Vagina (tissue), 2 donors: ENCODE data around the gene OR2A2. TPM values are rescaled to one million over a fixed set of nuclear protein-coding genes. Genes with fewer than 3 reads are reported as not detected.

Experiments
- DNase-seq, 2 donors: peaks; one replicate each; pipeline ENCODE4 v3.0.0-alpha.2; 2017; ENCODE audit errors: extremely low spot score in 2 of 2
- H3K27ac ChIP-seq: fragments of 200-600 bp; sonication (generic); one replicate; pipeline ENCODE4 v1.5.1; 2019
- H3K27me3 ChIP-seq: fragments of 200-600 bp; sonication (generic); one replicate; pipeline ENCODE4 v1.5.1; 2019
- H3K36me3 ChIP-seq, 2 donors: fragments of 200-600 bp; sonication (generic); one replicate each; pipeline ENCODE4 v1.5.1; 2017 to 2019
- H3K4me1 ChIP-seq: fragments of 200-600 bp; sonication (generic); one replicate; pipeline ENCODE4 v1.5.1; 2019
- H3K4me3 ChIP-seq, 2 donors: fragments of 200-600 bp; sonication (generic); 1 replicate in 1 of 2; 2 replicates in 1 of 2; pipeline ENCODE4 v1.5.1; 2016 to 2019
- H3K9me3 ChIP-seq: fragments of 200-600 bp; sonication (generic); one replicate; pipeline ENCODE4 v1.5.1; 2019
- POLR2A ChIP-seq, 2 donors: fragments of 450-650 bp; IDR thresholded peaks; one replicate each; pipeline ENCODE4 v1.6.1; 2017; ENCODE audit warnings: antibody characterized with exemption in 2 of 2, mild to moderate bottlenecking in 2 of 2, moderate library complexity in 2 of 2
- POLR2AphosphoS5 ChIP-seq, 2 donors: sonication (generic); formaldehyde crosslinking; IDR thresholded peaks; one replicate each; pipeline ENCODE4 v1.9.0; 2017; ENCODE audit warnings: antibody characterized with exemption in 2 of 2, mild to moderate bottlenecking in 2 of 2, low read depth in 1 of 2; ENCODE audit not compliant: insufficient read depth in 1 of 2
- intact Hi-C: fragments of 100-400 bp; cut with DNase I; formaldehyde crosslinking; loops from one replicate; pipeline ENCODE4 v1.15.1; 2023
- total RNA-seq: library from RNA; depleted of rRNA; stranded (reverse); fragments of >200 nt; gene quantifications from one replicate; pipeline ENCODE4 v1.2.3, GENCODE V29; 2016
- TF ChIP-seq, protein P1 (sequence below), 3 experiments: fragments of 450-650 bp in 2 of 3; fragments of 200-600 bp in 1 of 3; sonication (generic) in 1 of 3; IDR thresholded peaks; one replicate each; pipeline ENCODE4 v1.5.1; 2017 to 2019; ENCODE audit warnings: antibody characterized with exemption in 3 of 3, mild to moderate bottlenecking in 2 of 3, moderate library complexity in 2 of 3

The OR2A2 gene
- total RNA-seq, 1 donor from 2014 or later = not detected

DNA sequence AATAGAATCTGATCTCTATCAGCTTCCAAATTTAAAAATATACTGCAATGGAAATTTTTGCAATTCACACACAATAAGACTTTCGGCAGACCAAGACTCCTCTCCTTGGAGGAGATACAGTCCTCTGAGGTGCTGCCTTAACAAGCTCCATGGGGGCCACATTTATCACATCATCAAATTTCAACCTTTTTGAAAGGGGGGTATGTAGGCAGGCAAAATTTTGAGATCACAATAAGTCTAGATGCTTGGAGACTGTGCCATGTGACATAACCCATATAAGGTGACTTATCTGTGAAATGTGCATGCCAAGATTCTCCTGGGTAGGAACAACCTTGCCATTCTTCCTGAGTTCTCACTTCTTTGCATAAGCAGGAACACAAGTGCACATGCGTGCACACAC is 23.4 kb upstream of the OR2A2 start, which contains the start of gene OR2A12:
OR2A12 (plus strand) TSS at position 301 of the 400 bp plus-strand sequence. CDS start 8,830 bp downstream, outside the sequence.
- no peak for DNase-seq
- Histone ChIP-seq H3K4me1 (no peaks in the 10 kb centered on the region), H3K27ac (no peak within 1 kb of the TSS), H3K4me3 (no peak within 1 kb of the TSS), H3K36me3 (no peaks in the 10 kb centered on the region), H3K27me3 (no peaks in the 10 kb centered on the region), H3K9me3 (no peaks in the 10 kb centered on the region)
- TF ChIP-seq, protein P1, sequence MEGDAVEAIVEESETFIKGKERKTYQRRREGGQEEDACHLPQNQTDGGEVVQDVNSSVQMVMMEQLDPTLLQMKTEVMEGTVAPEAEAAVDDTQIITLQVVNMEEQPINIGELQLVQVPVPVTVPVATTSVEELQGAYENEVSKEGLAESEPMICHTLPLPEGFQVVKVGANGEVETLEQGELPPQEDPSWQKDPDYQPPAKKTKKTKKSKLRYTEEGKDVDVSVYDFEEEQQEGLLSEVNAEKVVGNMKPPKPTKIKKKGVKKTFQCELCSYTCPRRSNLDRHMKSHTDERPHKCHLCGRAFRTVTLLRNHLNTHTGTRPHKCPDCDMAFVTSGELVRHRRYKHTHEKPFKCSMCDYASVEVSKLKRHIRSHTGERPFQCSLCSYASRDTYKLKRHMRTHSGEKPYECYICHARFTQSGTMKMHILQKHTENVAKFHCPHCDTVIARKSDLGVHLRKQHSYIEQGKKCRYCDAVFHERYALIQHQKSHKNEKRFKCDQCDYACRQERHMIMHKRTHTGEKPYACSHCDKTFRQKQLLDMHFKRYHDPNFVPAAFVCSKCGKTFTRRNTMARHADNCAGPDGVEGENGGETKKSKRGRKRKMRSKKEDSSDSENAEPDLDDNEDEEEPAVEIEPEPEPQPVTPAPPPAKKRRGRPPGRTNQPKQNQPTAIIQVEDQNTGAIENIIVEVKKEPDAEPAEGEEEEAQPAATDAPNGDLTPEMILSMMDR (IDR thresholded peaks at IDR 0.05) = no peak
- TF ChIP-seq POLR2AphosphoS5 (IDR thresholded peaks at IDR 0.05; ENCODE audit: insufficient read depth in 1 of 2, low read depth in 1 of 2) = no peak
- TF ChIP-seq POLR2A (IDR thresholded peaks at IDR 0.05) = no peak
- intact Hi-C loops = no loop called here

DNA sequence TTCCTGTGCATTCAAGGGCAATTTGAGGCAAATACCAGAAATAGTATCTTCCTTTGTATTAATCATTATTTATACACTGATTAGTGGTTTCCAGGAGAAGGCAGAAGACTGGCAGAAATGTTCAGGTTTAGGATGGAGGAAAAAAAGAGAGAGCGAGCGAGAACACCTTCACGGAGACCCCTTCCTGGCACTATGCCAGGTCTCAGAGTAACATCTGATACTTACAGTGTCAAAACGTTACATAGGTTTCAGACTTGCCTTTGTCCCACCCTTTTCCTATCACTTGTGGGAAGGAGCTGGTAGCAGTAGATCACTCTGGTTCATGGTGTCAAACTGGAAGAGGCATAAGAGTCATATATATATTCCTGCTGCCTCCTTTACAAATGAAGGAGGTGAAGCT is 22.7 kb upstream of the OR2A2 start:
- Histone ChIP-seq H3K27me3 (no peaks in the 10 kb centered on the region), H3K36me3 (no peaks in the 10 kb centered on the region), H3K9me3 (no peaks in the 10 kb centered on the region), H3K27ac (no peak overlapping the region), H3K4me1 (no peaks in the 10 kb centered on the region), H3K4me3 (no peak overlapping the region)
- intact Hi-C loops = no loop called here
- no peak for TF ChIP-seq POLR2A (IDR thresholded peaks at IDR 0.05)
- TF ChIP-seq, protein P1 (IDR thresholded peaks at IDR 0.05) = no peak
- TF ChIP-seq POLR2AphosphoS5 (IDR thresholded peaks at IDR 0.05; ENCODE audit: insufficient read depth in 1 of 2, low read depth in 1 of 2) = no peak
- no peak for DNase-seq

DNA sequence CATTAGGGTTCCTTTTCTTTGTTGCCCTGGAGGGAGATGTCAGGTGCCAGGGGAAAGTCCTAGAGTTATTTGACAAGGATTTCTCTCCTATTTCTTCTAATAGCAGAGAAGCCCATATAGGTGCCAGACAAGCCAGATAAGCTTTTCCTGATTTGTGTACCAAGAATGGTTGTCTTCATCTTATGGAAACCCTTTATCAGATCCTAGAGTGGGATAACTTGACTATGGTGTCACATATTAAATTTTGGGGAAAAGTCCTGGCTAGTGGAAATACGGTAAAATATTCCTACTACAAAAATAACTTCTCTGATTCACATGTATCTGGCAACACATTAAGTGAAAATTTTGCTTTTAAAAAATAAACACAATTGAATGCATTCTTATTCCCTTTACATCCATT is 22.2 kb upstream of the OR2A2 start:
- intact Hi-C loops = no loop called here

DNA sequence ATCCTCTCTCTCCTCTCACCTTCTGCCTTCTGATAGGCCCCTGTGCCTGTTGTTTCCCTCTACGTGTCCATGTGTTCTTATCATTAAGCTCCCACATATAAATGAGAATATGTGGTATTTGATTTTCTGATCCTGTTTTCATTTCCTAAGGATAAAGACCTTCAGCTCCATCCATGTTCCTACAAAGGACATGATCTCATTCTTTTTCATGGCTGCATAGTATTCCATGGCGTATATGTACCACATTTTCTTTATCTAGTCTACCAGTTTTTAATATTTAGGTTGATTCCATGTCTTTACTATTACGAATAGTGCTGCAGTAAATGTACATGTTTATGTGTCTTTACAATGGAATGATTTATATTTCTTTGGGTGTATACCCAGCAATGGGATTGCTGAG is 18.7 kb upstream of the OR2A2 start:
- TF ChIP-seq POLR2AphosphoS5 (IDR thresholded peaks at IDR 0.05; ENCODE audit: insufficient read depth in 1 of 2, low read depth in 1 of 2) = no peak
- TF ChIP-seq, protein P1 (IDR thresholded peaks at IDR 0.05) = no peak
- no peak for TF ChIP-seq POLR2A (IDR thresholded peaks at IDR 0.05)

More for the DNA sequence above, 22.2 kb upstream of the OR2A2 start:
- no peak overlapping the region for H3K4me3 ChIP-seq
- H3K36me3 ChIP-seq = no peaks in the 10 kb centered on the region
- H3K27me3 ChIP-seq = no peaks in the 10 kb centered on the region
- no peaks in the 10 kb centered on the region for H3K4me1 ChIP-seq
- H3K27ac ChIP-seq = no peak overlapping the region
- TF ChIP-seq POLR2A (IDR thresholded peaks at IDR 0.05) (no peak), POLR2AphosphoS5 (IDR thresholded peaks at IDR 0.05; ENCODE audit: insufficient read depth in 1 of 2, low read depth in 1 of 2) (no peak)
- TF ChIP-seq, protein P1 (IDR thresholded peaks at IDR 0.05) = no peak
- no peak for DNase-seq
- H3K9me3 ChIP-seq = no peaks in the 10 kb centered on the region

DNA sequence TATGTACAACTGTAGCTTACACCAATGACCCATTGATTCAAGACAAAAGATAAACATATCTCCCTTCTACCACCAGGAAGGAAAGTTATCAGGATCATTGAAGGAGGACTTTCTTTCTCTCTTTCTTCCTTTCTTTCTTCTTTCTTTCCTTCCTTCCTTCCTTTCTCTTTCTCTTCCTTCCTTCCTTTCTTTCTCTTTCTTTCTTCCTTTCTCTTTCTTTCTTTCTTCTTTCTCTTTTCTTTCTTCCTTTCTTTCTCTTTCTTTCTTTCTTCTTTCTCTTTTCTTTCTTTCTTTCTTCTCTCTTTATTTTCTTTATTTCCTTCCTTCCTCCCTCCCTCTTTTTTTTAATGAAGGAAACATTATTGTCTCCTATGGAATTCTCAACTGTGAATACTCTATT is 10.6 kb upstream of the OR2A2 start:
- Histone ChIP-seq H3K9me3 (no peaks in the 10 kb centered on the region), H3K4me1 (no peaks in the 10 kb centered on the region), H3K36me3 (no peaks in the 10 kb centered on the region), H3K27ac (no peak overlapping the region), H3K27me3 (no peaks in the 10 kb centered on the region), H3K4me3 (no peak overlapping the region)
- intact Hi-C loops = no loop called here
- no peak for DNase-seq
- no peak for TF ChIP-seq POLR2AphosphoS5 (IDR thresholded peaks at IDR 0.05; ENCODE audit: insufficient read depth in 1 of 2, low read depth in 1 of 2)

More for the DNA sequence above, 18.7 kb upstream of the OR2A2 start:
- Histone ChIP-seq H3K27me3 (no peaks in the 10 kb centered on the region), H3K36me3 (no peaks in the 10 kb centered on the region), H3K4me1 (no peaks in the 10 kb centered on the region), H3K4me3 (no peak overlapping the region), H3K9me3 (no peaks in the 10 kb centered on the region), H3K27ac (no peak overlapping the region)
- intact Hi-C loops = no loop called here
- no peak for DNase-seq
